Activated CD4-positive, alpha-beta T cell treated with anti-CD3 and anti-CD28 coated beads, Interleukin-2, amount 50 U/mL, for 16 hours (primary cell): ENCODE results near the gene C12orf75.
"Not testable (repeated sequence)": the region's sequence is repeated elsewhere in the genome, so short reads cannot be mapped to it uniquely, and the experiment has no call there.

Source experiments
- DNase-seq: peaks from one replicate; pipeline ENCODE4 v3.0.0-alpha.2; 2020

Gene C12orf75

DNA sequence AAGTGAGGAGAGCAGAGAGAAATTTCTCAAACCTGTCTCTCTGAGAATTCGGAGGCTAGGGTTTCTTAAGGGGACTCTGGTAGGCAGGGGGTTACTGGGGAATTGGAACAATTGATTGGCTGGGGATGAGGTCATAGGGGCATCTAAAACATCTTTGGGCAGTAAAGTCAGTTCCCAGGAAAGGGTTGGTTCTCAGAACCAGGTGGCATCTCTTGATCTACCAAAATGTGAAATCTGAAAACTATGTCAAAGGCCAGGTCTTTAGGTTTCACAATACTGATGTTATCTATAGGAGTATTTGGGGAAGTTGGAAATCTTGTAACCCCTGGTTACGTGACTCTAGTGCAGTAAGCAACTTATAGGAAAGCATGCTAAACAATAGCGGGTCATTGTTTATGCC lies 6.9 kb downstream of the C12orf75 start:
- no peak for DNase-seq

DNA sequence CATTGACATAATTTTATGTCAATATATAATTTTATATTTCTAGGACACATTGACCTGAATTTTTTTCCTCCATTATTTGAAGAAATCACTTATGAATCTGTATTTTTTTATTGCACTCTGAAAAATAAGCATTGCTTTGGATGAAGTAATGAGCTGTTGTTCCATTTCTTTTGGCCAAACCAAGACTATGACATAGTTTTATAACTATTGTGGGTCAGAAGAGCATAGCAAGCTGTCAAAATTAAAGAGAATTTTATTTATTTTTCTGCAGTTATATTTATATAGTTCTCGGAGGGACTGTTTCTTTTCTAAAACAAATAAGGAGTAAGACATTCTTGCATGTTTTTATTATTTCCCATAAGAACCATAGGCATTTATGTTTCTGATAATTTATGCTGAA lies 8.5 kb downstream of the C12orf75 start:
- DNase-seq, result no peak

DNA sequence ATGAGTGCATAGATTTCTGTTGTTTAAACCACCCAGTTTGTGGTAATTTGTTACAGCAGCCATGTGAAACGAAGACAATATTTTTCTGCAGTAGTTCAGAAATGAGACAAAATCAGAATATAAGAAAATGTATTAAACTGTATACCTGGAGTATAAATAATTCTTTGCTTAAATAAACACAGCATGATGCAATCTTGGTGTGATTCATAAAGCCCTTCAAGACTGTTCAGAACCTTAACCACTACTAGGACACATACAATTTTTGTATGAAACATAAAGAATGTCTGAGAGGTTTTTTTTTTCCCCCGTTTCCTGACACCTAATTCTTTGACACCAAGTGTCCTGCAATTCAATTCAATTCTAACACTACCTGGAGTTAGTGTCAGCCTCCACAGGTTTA lies 10.5 kb downstream of the C12orf75 start:
- no peak for DNase-seq

- not testable (repeated sequence) for DNase-seq
Observed at GRCh38 chr12:105341620-105342019, 11.1 kb downstream of the C12orf75 start.

DNA sequence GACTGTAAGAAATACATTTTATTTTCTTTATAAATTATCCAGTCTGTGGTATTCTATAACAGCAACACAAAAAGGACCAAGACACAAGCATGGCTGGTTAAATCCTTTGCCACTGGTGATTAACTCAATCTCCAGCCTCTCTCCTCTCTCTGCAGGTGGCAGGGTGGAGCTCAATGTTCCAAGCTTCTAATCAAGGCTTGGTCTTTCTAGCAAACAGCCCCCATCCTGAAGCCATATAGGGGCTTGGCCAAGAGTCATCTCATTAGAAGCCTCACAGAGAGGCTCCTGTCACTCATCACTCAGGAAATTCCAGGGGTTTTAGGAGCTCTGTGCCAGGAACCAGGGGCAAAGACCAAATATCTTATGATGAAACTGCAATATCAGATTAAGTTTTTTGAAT lies 12.0 kb downstream of the C12orf75 start:
- no peak for DNase-seq

GRCh38 chr12:105343836-105344235 lies 13.3 kb downstream of the C12orf75 start:
- no peak for DNase-seq

- DNase-seq, result no peak
Observed at GRCh38 chr12:105347499-105347898, 17.0 kb downstream of the C12orf75 start.

DNA sequence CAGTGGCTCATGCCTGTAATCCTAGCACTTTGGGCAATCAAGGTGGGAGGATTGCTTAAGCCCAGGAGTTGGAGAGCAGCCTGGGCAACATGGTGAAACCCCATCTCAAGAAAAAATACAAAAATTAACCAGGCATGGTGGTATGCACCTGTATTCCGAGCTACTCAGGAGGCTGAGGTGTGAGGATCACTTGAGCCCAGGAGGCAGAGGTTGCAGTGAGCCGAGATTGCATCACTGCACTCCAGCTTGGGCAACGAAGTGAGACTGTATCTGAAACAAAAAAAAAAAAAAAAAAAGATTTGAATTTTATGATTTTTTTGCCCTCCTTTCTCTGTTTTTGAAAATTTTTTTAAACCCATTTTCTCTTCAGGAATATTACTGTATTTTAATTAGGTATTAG lies 17.7 kb downstream of the C12orf75 start:
- no peak for DNase-seq

DNA sequence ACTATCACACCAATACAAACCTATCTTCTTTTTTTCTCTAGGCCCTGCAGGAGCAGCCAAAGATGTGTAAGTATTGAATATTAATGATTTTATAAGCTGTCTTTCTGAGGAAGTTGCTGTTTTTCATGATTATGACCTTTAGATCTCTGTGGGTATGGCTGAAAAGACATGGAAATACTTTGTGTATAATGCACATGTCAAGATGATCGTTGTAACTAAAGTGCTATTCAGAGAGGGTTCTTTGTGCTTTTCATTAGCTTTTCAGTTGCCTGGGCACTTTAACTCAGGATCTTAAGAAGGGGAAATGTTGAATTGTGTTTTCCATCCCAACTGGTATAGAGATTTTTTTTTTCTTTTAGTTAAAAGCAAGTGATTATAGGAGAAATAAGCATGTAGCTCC lies 18.1 kb downstream of the C12orf75 start:
- DNase-seq, result no peak

- DNase-seq, result no peak
Observed at GRCh38 chr12:105349138-105349537, 18.6 kb downstream of the C12orf75 start.

DNA sequence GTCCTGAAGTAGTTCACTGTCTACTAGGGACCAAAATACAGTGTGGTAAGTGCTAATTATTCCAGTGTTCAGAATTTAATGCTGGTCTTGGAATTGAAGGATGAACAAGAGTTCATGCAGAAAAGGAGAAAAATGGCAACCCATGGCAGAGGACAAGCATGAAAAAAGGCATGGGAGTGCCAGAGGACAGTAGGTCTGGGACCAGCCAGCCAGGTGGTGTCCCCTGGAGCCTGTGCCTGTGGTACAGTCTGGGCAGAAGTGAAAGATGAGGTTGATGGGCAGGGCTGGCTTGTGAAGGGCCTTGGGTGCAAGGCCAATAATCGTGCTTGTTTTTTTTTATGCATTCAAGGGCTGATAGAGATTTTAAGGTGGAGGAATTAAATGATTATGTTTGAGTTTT lies 21.0 kb downstream of the C12orf75 start:
- DNase-seq, result no peak

DNA sequence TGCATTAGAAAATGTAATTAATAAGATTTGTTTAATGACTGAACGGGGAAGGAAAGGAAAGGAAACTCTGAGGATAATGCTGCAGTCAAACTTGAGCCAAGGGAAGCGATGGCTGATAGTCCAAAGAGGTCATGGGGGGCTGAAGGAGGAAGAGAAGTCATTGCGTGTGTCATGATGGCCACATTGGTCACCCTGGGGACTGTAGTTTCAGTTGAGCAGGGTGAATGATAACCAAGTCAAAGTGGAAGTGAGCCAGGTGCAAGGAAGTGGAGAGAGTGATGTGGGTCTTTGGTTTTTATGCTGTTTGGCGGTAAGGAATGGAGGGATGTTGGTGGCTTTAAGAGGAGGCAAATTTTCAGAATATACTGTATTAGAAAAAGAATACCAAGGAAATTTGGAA lies 21.6 kb downstream of the C12orf75 start:
- DNase-seq, result peak; percentile 20

GRCh38 chr12:105352940-105353635 lies 22.6 kb downstream of the C12orf75 start:
- no peak for DNase-seq

GRCh38 chr12:105355752-105356151 lies 25.3 kb downstream of the C12orf75 start:
- no peak for DNase-seq

GRCh38 chr12:105357162-105357691 lies 26.7 kb downstream of the C12orf75 start:
- DNase-seq, result peak; percentile 62

- DNase-seq, result no peak
Observed at GRCh38 chr12:105358789-105359188, 28.3 kb downstream of the C12orf75 start.

- no peak for DNase-seq
Observed at GRCh38 chr12:105359856-105360255, 29.4 kb downstream of the C12orf75 start.

- no peak for DNase-seq
Observed at GRCh38 chr12:105363890-105364289, 33.4 kb downstream of the C12orf75 start.

DNA sequence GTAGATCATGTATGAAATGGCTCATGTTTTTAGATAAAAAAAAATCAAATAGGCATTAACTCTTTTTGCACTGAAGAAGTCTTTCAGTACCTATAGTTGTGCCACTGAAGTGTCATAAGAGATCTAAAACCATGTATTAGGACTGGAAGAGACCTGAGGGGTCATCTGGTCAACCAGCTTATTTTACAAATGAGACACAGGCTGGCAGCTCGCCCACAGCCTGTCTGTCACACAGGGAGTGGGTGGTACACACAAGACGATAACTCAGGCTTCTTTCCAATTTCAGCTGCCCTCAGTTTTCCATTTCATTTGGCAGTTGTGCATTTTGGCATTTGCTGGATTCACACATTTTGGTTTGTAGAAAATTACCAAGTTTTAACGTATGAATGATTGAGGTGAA lies 34.7 kb downstream of the C12orf75 start:
- DNase-seq, result no peak

DNA sequence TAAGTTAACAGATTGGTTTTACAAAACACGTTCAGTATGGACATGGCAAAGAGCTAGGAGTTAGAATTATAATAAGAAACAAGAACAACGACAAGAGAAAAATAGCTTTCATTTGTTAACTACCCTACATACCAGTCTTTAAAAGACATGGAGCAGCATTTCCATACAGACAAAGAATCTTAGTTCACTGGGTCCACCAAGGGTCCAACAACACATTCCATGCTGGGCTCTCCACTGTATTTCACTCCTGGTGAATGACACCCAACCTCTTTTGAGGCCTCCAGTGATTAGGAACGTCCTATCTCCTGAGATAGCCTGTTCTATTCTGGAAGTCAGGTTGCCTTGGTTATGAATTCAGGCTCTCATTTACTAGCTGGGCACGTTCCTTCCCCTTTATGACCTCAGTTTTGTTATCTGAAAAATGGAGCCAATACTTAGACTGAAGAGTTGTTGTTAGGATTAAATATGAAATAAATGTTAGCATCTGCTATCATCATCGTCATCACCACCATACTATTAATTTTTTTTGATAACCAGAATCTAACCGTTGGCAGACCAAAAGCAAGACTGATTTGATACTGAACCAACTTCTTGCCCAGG lies 37.7 kb downstream of the C12orf75 start:
- no peak for DNase-seq

GRCh38 chr12:105369014-105369413 lies 38.5 kb downstream of the C12orf75 start:
- no peak for DNase-seq

DNA sequence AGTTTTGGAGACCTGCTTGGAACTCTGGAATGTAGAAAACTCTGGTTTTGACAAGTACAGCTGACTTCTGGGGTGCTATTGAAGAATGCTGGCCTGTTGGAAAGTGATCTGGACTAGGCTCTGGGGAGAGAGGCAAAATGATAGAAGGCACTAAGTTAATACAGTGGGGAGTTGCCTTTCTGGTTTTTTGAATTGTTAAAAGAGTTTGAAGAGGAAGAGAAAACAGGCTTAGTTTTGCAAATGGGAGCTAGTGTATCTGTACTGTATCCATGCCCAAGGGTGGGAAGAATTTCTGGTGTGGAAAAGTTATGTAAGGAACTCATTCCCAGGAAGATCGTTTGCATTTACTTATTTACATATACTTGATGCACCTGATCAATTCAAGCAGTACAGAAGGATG lies 43.8 kb downstream of the C12orf75 start:
- no peak for DNase-seq

DNA sequence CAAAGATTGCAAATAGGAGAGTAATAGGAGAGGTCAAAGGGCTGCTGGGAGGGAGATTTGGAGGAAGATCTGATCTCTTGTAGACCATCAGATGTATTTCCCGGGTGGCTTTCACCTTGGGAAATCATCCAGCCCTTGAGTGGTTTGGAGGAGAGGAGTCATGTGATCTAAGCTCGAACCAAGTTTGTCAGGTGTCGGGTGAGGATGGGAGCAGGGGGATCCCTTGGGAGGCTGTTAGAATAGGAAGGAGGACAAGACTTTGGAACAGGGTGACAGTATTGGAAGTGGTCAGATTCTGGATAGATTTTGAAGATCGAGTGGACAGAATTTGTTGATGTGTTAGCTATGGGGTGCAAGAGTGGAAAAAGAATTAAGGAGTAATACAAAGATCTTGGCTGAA lies 46.6 kb downstream of the C12orf75 start:
- no peak for DNase-seq

GRCh38 chr12:105378911-105379310 lies 48.4 kb downstream of the C12orf75 start:
- DNase-seq, result no peak
